Kidney (tissue), 14 donors: ENCODE measurements around the gene SGSM2. TPM values are rescaled to one million over a fixed set of nuclear protein-coding genes. Genes with fewer than 3 reads are reported as not detected.

Experiments
- DNase-seq, 5 donors: peaks; one replicate each; pipeline ENCODE4 v3.0.0-alpha.2; 2013 to 2020
- FAIRE-seq: peaks from 2 replicates; lab custom pipeline; 2012; peaks lifted over from hg19 to GRCh38; lab: Jason Lieb, UNC
- H3K27ac ChIP-seq, 2 donors: one replicate each; pipeline ENCODE4 v1.7.0; 2013; ENCODE audit warnings: low read depth in 2 of 2, low read length in 2 of 2, inconsistent platforms in 1 of 2
- H3K27me3 ChIP-seq: one replicate; pipeline ENCODE4 v1.7.1; 2013; ENCODE audit warnings: low read length, inconsistent platforms; ENCODE audit not compliant: control insufficient read depth, insufficient read depth
- H3K36me3 ChIP-seq, 3 donors: one replicate each; pipeline versions ENCODE4 v1.7.0 to v1.7.1; 2013; ENCODE audit warnings: low read length in 3 of 3, control low read depth in 1 of 3, inconsistent platforms in 1 of 3; ENCODE audit not compliant: insufficient read depth in 3 of 3, control insufficient read depth in 2 of 3
- H3K4me1 ChIP-seq, 3 donors: one replicate each; pipeline versions ENCODE4 v1.7.0 to v1.7.1; 2013; ENCODE audit warnings: low read length in 3 of 3, inconsistent platforms in 1 of 3, low read depth in 1 of 3; ENCODE audit not compliant: control insufficient read depth in 2 of 3, insufficient read depth in 2 of 3
- H3K4me3 ChIP-seq, 3 donors: one replicate each; pipeline versions ENCODE4 v1.7.0 to v1.8.1; 2013; ENCODE audit warnings: low read length in 3 of 3, control low read depth in 1 of 3, inconsistent platforms in 1 of 3
- H3K9ac ChIP-seq, 3 donors: one replicate each; pipeline versions ENCODE4 v1.7.0 to v1.7.1; 2013; ENCODE audit warnings: low read length in 3 of 3, control low read depth in 1 of 3, inconsistent platforms in 1 of 3
- H3K9me3 ChIP-seq, 3 donors: one replicate each; pipeline versions ENCODE4 v1.7.0 to v1.7.1; 2013; ENCODE audit warnings: low read length in 3 of 3, control low read depth in 1 of 3, inconsistent platforms in 1 of 3; ENCODE audit not compliant: control insufficient read depth in 2 of 3, insufficient read depth in 1 of 3
- CTCF ChIP-seq: IDR thresholded peaks from 3 replicates; pipeline ENCODE4 v1.5.1; 2012; ENCODE audit warnings: mild to moderate bottlenecking, moderate library complexity, borderline replicate concordance; ENCODE audit not compliant: insufficient read depth; ENCODE audit errors: extremely low read depth
- intact Hi-C: fragments of 100-400 bp; cut with DNase I; formaldehyde crosslinking; loops from one replicate; pipeline ENCODE4 v1.11.1; 2022
- polyA plus RNA-seq: library from polyadenylated mRNA; stranded (reverse); fragments of 350-450 nt; fragmentation: Illumina TruSeq; extraction: RNeasy Lipid Tissue Mini Kit (QIAGEN cat#74804); gene quantifications from one replicate; pipeline ENCODE4 v1.2.3, GENCODE V29; 2014; ENCODE audit warnings: low read depth, low replicate concordance; ENCODE audit not compliant: insufficient read depth
- total RNA-seq: library from RNA; stranded (reverse); fragmentation: NEBNext Ultra II Directional; extraction: Animal tissue kit (Norgen Biotek cat#: 25700); gene quantifications from one replicate; pipeline ENCODE4 v1.2.1, GENCODE V29; 2021
- donor health status: control.
- donor health status: control.
- donor health status: control.
- donor health status: control.
- donor health status: control.
- donor health status: DM: yes; HTN: yes; CAD: no.
- donor health status: Normal renal cell carcinoma (clear cell type).

SGSM2 gene
- total and polyA plus RNA-seq, 2 donors from 2014 or later, result 33.7 to 58.0 TPM

GRCh38 chr17:2393174-2393953 lies 56.1 kb downstream of the SGSM2 start:
- DNase-seq, result peak; percentile 87 to 97 (median 93)

DNA sequence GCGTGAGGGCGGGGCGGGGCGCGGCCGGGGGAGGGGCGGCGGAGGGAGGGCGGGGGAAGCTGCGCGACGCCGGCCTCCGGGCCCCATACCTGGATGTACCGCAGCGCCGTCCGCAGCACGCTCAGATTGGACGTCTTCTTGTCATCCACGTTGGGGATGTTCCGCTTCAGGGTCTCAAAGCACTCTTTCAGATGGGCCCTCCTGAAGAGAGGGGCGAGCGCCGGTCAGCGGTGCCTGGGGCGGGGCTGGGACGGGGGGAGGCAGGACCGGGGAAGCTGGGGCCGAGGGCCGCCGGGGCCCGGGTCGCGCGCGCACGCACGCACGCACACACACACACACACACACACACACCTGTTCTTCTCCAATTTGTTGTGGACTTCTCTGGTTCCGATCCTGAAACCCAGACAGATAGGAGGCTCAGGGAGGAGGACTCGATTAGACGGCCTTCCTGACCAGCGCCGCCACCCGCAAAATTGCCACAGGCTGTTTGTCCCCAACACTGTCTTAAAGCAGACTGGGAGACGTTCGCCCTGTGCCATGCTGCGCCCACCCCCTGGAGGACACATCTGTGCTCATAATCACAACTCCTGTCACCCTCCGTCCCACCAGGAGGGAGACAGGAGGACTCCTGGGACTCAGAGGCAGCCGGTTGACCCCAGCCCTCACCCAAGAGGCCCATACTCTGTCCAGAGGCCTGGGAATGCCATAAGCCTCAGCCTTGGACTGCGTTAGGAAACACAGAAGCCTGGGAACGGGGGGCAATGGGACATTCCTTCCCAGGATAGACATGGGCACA lies 56.9 kb downstream of the SGSM2 start:
- Histone ChIP-seq H3K9ac (peak overlapping the region in 2 of 3 donors; percentile 17 to 29), H3K36me3 (peaks cover 0 to 9% (median 0%) of the 10 kb centered on the region in 3 donors), H3K4me3 (no peak overlapping the region), H3K27ac (peak overlapping the region; percentile 97 to 100), H3K27me3 (no peaks in the 10 kb centered on the region), H3K4me1 (peaks cover 9 to 50% (median 48%) of the 10 kb centered on the region in 3 donors), H3K9me3 (no peaks in the 10 kb centered on the region)
- TF ChIP-seq CTCF, result no peak
- peak in 2 of 5 donors; percentile 75 to 83 for DNase-seq
- FAIRE-seq, result no peak
- intact Hi-C loops, result no loop called here

More at GRCh38 chr17:2393174-2393953, 56.1 kb downstream of the SGSM2 start:
- Histone ChIP-seq H3K4me1 (peaks cover 7 to 44% (median 44%) of the 10 kb centered on the region in 3 donors), H3K9me3 (no peaks in the 10 kb centered on the region), H3K4me3 (peak overlapping the region; percentile 58 to 79 (median 60)), H3K27me3 (no peaks in the 10 kb centered on the region), H3K9ac (peak overlapping the region; percentile 33 to 90 (median 74)), H3K36me3 (peaks cover 0 to 9% (median 0%) of the 10 kb centered on the region in 3 donors), H3K27ac (peak overlapping the region; percentile 99)
- FAIRE-seq, result no peak
- TF ChIP-seq CTCF, result no peak
- intact Hi-C loops, result no loop called here

DNA sequence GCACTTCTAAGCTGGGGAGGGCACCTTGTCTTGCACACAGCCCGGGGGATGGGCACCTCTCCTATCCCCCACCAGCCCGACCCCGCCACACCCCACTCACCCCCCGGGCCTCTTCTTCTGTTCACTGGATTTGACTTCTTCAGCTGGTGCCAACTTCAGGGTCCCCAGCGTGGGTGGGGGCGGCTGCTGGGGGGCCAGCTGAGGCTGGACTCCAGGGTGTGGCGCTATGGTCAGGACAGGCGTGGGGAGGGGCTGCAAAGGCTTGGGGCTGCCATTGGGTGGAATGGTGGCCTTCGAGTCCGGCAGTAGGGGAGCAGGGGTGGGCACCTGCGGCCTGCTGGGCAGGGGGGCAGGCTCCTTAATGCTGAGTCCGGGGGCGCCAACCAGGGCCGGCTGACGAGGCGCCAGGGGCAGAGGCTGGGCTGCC lies 57.5 kb downstream of the SGSM2 start:
- no peak overlapping the region for H3K4me3 ChIP-seq
- H3K27me3 ChIP-seq, result no peaks in the 10 kb centered on the region
- intact Hi-C loops, result no loop called here
- peaks cover 9 to 51% (median 48%) of the 10 kb centered on the region in 3 donors for H3K4me1 ChIP-seq
- FAIRE-seq (no peak), DNase-seq (peak in 2 of 5 donors; percentile 81 to 84)
- peak overlapping the region in 1 of 3 donors; percentile 17 for H3K9ac ChIP-seq
- H3K36me3 ChIP-seq, result peaks cover 0 to 5% (median 0%) of the 10 kb centered on the region in 3 donors
- no peaks in the 10 kb centered on the region for H3K9me3 ChIP-seq
- H3K27ac ChIP-seq, result peak overlapping the region; percentile 97 to 100
- TF ChIP-seq CTCF, result no peak
